Kidney capillary endothelial cell (primary cell): ENCODE data around the gene UTS2R.
"Not testable (repeated sequence)": the region's sequence is repeated elsewhere in the genome, so short reads cannot be mapped to it uniquely, and the experiment has no call there.

Source experiments
- DNase-seq: peaks from one replicate; pipeline ENCODE4 v3.0.0-alpha.2; 2018; ENCODE audit warnings: low spot score

The UTS2R gene

GRCh38 chr17:82334204-82334621, 37.4 kb upstream of the UTS2R start:
- no peak for DNase-seq

GRCh38 chr17:82334622-82335394, 36.8 kb upstream of the UTS2R start:
- DNase-seq: no peak

- DNase-seq: peak; percentile 51
These were observed 32.5 kb upstream of the UTS2R start for GRCh38 chr17:82338858-82339633.

- no peak for DNase-seq
These were observed 31.7 kb upstream of the UTS2R start for GRCh38 chr17:82339634-82340580.

- DNase-seq: no peak
These were observed 29.0 kb upstream of the UTS2R start for GRCh38 chr17:82342361-82343079.

GRCh38 chr17:82343560-82343959, 28.0 kb upstream of the UTS2R start:
- DNase-seq: no peak

- DNase-seq: no peak
These were observed 27.2 kb upstream of the UTS2R start for GRCh38 chr17:82344175-82344907.

- no peak for DNase-seq
These were observed 26.2 kb upstream of the UTS2R start for GRCh38 chr17:82345151-82345976.

GRCh38 chr17:82346342-82347300, 24.9 kb upstream of the UTS2R start:
- DNase-seq: no peak

- not testable (repeated sequence) for DNase-seq
These were observed 23.6 kb upstream of the UTS2R start for GRCh38 chr17:82347994-82348393.

GRCh38 chr17:82348434-82348833, 23.1 kb upstream of the UTS2R start:
- DNase-seq: no peak

GRCh38 chr17:82348866-82349265, 22.7 kb upstream of the UTS2R start:
- no peak for DNase-seq

- DNase-seq: no peak
These were observed 22.3 kb upstream of the UTS2R start for GRCh38 chr17:82349287-82349701.

GRCh38 chr17:82350182-82351030, 21.2 kb upstream of the UTS2R start:
- DNase-seq: no peak

- DNase-seq: no peak
These were observed 20.3 kb upstream of the UTS2R start for GRCh38 chr17:82351254-82351712.

GRCh38 chr17:82351713-82352488, 19.7 kb upstream of the UTS2R start:
- peak; percentile 79 for DNase-seq

- no peak for DNase-seq
These were observed 18.1 kb upstream of the UTS2R start for GRCh38 chr17:82353484-82353883.
